Measurements from ENCODE around the gene ADCY10.

ADCY10 gene

GRCh38 chr1:167776616-167777268 lies 137.2 kb downstream of the ADCY10 start:
- FAIRE-seq = no peak

GRCh38 chr1:167776151-167776550 lies 137.8 kb downstream of the ADCY10 start:
- no peak for FAIRE-seq

DNA sequence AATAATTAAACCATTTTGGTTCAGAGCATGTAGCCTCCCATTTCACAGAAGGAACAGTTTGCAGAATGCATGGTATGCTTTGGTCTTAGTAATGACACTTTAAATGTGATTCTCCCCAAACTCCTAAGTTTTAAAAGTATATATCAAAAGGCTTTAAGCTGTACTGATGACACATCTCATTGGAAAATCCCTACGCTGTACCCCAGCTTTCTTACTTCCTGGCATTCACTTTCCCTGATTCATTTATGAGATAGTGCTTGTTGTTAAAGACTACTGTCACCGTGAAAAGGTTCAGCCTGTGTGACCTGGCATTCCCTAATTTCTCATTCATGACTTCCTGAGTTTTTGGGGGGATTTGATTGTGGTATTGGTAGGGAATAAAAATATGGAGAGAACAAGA lies 138.8 kb downstream of the ADCY10 start:
- FAIRE-seq = no peak

- no peak for FAIRE-seq
These were observed 139.2 kb downstream of the ADCY10 start for GRCh38 chr1:167774710-167775109.

- no peak for FAIRE-seq
These were observed 140.4 kb downstream of the ADCY10 start for GRCh38 chr1:167773516-167773915.

DNA sequence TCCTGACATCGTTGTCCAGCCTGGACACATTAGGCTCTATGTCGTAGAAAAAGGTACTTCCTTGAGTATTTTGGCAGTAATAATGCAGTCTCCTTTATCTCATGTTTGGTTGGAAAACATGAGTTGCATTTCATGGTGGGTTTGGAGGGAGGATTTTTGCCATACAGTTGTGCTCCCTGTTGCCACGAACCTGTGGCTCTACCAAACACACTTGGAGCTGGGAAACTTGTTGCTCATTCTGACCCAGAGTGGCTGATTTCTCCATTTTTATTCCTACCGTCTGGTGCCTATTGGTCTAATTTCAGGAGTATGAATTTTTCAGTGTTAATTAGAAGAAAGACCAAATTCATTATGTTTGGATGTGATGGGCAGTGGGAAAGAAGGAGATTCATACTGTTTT lies 141.5 kb downstream of the ADCY10 start:
- no peak for FAIRE-seq

GRCh38 chr1:167770127-167770526 lies 143.8 kb downstream of the ADCY10 start:
- no peak for FAIRE-seq

DNA sequence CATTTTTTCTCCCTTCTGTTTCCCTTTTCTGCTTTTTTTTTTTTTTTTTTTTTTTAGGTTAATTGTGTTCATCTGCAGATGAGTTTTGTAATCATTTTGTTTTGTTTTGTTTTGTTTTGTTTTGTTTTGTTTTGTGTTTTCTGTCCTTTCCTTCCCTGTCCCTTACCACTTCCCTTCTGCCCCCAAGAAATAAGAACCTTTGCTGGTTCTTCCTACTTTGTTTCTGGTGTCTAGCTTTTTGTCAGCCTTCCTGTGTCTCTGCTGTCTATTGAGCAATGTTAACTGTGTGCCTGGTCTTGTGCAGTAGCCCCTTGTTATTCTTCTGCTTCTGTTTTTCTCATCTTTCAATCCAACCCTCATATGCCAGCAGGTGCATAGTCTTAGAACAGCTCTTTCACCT lies 146.2 kb downstream of the ADCY10 start:
- no peak for FAIRE-seq

DNA sequence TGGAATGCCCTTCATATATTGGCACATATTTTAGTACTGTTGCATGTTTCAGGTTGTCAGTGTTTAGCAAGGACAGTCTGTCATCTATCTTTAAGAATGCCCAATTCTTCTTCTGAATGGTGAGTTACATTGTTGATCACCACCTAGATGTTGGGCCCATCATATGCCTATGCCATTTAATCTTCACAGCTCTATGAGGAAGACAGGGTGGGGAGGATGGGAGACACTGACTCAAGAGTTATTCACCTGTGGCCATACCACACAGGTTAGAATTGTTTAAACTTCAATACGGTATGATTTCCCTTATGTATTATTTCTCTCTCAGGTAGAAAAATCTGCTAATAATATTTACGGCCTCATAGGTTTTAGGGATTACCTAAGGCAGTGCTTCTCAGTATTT lies 147.4 kb downstream of the ADCY10 start:
- FAIRE-seq = no peak

- no peak for FAIRE-seq
These were observed 148.4 kb downstream of the ADCY10 start for GRCh38 chr1:167765496-167765895.

GRCh38 chr1:167764458-167765330 lies 149.2 kb downstream of the ADCY10 start:
- FAIRE-seq = peak; percentile 52

DNA sequence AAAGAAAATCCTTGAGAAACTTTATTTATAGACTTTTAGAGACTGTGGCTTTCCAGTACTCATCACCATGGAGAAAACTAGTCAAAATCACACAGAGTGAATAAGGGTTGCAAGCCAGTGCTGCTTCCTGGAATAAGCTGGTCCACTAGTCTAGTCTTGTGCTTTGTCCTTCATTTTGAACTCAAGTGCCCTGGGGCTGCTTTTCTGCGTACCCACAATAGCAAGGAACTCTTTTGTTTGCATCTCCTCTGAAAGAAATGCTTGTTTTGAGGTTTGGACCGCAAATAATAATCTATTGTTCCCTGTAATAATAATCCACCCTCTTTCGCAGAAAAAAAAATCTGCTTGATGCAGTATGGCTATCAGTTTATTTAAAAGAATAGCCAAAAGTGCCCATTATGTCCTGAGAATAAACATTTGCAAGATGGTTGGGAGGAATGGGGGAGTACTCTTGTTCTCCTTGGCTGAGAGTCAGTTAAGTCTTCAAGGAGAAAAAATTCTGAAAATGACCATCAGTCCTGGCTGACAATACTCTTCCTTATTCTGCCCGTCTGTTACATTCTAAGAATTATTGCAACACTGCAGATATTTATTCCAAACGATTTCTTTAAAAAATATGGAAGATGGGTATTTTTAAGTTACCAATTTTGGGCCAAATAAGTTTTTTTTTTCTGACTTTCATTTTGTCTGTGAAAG lies 150.3 kb downstream of the ADCY10 start:
- FAIRE-seq = peak; percentile 26

GRCh38 chr1:167762061-167762746 lies 151.7 kb downstream of the ADCY10 start:
- FAIRE-seq = no peak

DNA sequence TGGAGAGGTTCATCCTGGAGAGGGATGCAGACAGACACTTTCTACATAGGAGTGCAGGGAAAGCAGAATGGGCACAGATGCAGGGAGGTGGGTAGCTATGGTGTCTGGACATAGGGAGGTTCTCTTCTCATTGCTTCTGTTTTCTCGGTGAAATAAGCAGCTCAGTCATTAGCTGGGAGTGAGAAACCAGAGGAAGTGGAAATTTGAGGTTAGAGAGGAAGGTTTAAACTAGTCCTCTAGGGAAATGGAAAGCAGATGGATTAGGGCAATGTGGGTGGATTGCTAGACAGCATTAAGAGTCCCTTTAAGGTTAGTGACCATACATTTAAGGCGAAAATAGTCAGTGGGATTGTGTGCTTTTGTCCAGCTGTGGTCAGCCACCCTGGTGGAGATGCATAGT lies 152.5 kb downstream of the ADCY10 start:
- no peak for FAIRE-seq

All from TTC549 (cell line).